NCI-H226 (cell line): Measurements from ENCODE around the gene JMJD6.
"Not testable (repeated sequence)": the region's sequence is repeated elsewhere in the genome, so short reads cannot be mapped to it uniquely, and the experiment has no call there.

ENCODE experiments used
- DNase-seq: peaks from one replicate; pipeline ENCODE4 v3.0.0-alpha.2; 2015

JMJD6 gene

GRCh38 chr17:76736349-76737081, 10.1 kb upstream of the JMJD6 start:
- peak; percentile 50 for DNase-seq

GRCh38 chr17:76735586-76736348, 9.4 kb upstream of the JMJD6 start:
- no peak for DNase-seq

GRCh38 chr17:76735006-76735405, 8.6 kb upstream of the JMJD6 start:
- DNase-seq, result no peak

GRCh38 chr17:76734080-76734840, 7.9 kb upstream of the JMJD6 start:
- no peak for DNase-seq

- DNase-seq, result no peak
Observed at GRCh38 chr17:76733618-76733957, 7.2 kb upstream of the JMJD6 start.

GRCh38 chr17:76732734-76733617, 6.6 kb upstream of the JMJD6 start:
- DNase-seq, result no peak

- DNase-seq, result not testable (repeated sequence)
Observed at GRCh38 chr17:76731800-76732733, 5.7 kb upstream of the JMJD6 start.

GRCh38 chr17:76727745-76728456, 1.5 kb upstream of the JMJD6 start:
- no peak for DNase-seq

- DNase-seq, result peak; percentile 72
Observed at GRCh38 chr17:76726776-76727718, 641 bp upstream of the JMJD6 start, which contains the start of gene METTL23. TSS of gene METTL23 (plus strand) at chr17:76726839. CDS start at chr17:76729711, 2,872 bp downstream.

- no peak for DNase-seq
Observed at GRCh38 chr17:76725580-76726230, 701 bp downstream of the JMJD6 start.

- DNase-seq, result no peak
Observed at GRCh38 chr17:76723812-76724211, 2.6 kb downstream of the JMJD6 start.

- DNase-seq, result not testable (repeated sequence)
Observed at GRCh38 chr17:76722977-76723376, 3.4 kb downstream of the JMJD6 start.

GRCh38 chr17:76722279-76722678, 4.1 kb downstream of the JMJD6 start:
- no peak for DNase-seq

GRCh38 chr17:76721463-76721862, 4.9 kb downstream of the JMJD6 start:
- no peak for DNase-seq

GRCh38 chr17:76720941-76721340, 5.5 kb downstream of the JMJD6 start:
- no peak for DNase-seq

- no peak for DNase-seq
Observed at GRCh38 chr17:76720211-76720610, 6.2 kb downstream of the JMJD6 start.

GRCh38 chr17:76718516-76718915, 7.9 kb downstream of the JMJD6 start:
- no peak for DNase-seq

GRCh38 chr17:76716839-76717215, 9.6 kb downstream of the JMJD6 start:
- peak; percentile 75 for DNase-seq
